Naive thymus-derived CD8-positive, alpha-beta T cell (primary cell): Measurements from ENCODE around the gene CGB5. TPM values are rescaled to one million over a fixed set of nuclear protein-coding genes. Genes with fewer than 3 reads are reported as not detected.

ENCODE experiments used
- ATAC-seq, 2 donors: fragments of 150-1000 bp; cut with Tn5 transposase in 1 of 2; sonication (Bioruptor Pico), chemical (Tn5 transposase) in 1 of 2; 1 replicate in 1 of 2; 2 replicates in 1 of 2; pipeline ENCODE4 v1.10.0; 2021; ENCODE audit warnings: mild to moderate bottlenecking in 2 of 2, moderate library complexity in 2 of 2
- POLR2A ChIA-PET: fragments of 350-600 bp; sonication (Branson Sonifier 250); formaldehyde crosslinking; loops from one replicate; lab custom pipeline; 2021; ENCODE audit warnings: antibody characterized with exemption; lab: Charles Lee
- DNase-seq, 10 donors: peaks; one replicate each; pipeline versions ENCODE4 v3.0.0 to v3.0.0-alpha.2; 2020 to 2022
- H3K27ac Mint-ChIP-seq, 10 donors: one replicate each; pipeline ENCODE4 v1.8.0; 2020 to 2022; ENCODE audit warnings: mild to moderate bottlenecking in 10 of 10, mixed read lengths in 10 of 10, moderate library complexity in 4 of 10, inconsistent platforms in 1 of 10
- H3K27me3 Mint-ChIP-seq, 5 donors: one replicate each; pipeline ENCODE4 v1.8.0; 2021 to 2022; ENCODE audit warnings: mixed read lengths in 5 of 5
- H3K36me3 Mint-ChIP-seq, 3 donors: one replicate each; pipeline ENCODE4 v1.8.0; 2020 to 2022; ENCODE audit warnings: mixed read lengths in 3 of 3, mild to moderate bottlenecking in 2 of 3, inconsistent platforms in 1 of 3
- H3K4me1 Mint-ChIP-seq, 4 donors: one replicate each; pipeline ENCODE4 v1.8.0; 2021 to 2022; ENCODE audit warnings: mixed read lengths in 4 of 4
- H3K4me3 Mint-ChIP-seq, 10 donors: one replicate each; pipeline ENCODE4 v1.8.0; 2020 to 2022; ENCODE audit warnings: mild to moderate bottlenecking in 10 of 10, mixed read lengths in 10 of 10, moderate library complexity in 6 of 10, inconsistent platforms in 1 of 10
- H3K9me3 Mint-ChIP-seq, 9 donors: one replicate each; pipeline ENCODE4 v1.8.0; 2020 to 2022; ENCODE audit warnings: mixed read lengths in 9 of 9, mild to moderate bottlenecking in 3 of 9, inconsistent platforms in 1 of 9, moderate library complexity in 1 of 9
- microRNA-seq: library from miRNA; unstranded; fragments of <30 nt; microRNA quantifications from one replicate; pipeline ENCODE4 v1.2.0, GENCODE V29; 2022; ENCODE audit warnings: borderline microRNAs expressed
- polyA plus RNA-seq, 3 donors: library from polyadenylated mRNA; unstranded; fragments of 300-500 nt; fragmentation: Illumina TruSeq; gene quantifications; one replicate each; pipeline ENCODE4 v1.2.3, GENCODE V29; 2021
- total RNA-seq, 8 experiments: library from RNA in 2 of 8; stranded (reverse) in 2 of 8; gene quantifications; one replicate each; pipeline ENCODE4 v1.2.3 and lab custom pipeline; 2021 to 2026

Gene CGB5
- total and polyA plus RNA-seq, 5 experiments from 2014 or later = not detected

DNA sequence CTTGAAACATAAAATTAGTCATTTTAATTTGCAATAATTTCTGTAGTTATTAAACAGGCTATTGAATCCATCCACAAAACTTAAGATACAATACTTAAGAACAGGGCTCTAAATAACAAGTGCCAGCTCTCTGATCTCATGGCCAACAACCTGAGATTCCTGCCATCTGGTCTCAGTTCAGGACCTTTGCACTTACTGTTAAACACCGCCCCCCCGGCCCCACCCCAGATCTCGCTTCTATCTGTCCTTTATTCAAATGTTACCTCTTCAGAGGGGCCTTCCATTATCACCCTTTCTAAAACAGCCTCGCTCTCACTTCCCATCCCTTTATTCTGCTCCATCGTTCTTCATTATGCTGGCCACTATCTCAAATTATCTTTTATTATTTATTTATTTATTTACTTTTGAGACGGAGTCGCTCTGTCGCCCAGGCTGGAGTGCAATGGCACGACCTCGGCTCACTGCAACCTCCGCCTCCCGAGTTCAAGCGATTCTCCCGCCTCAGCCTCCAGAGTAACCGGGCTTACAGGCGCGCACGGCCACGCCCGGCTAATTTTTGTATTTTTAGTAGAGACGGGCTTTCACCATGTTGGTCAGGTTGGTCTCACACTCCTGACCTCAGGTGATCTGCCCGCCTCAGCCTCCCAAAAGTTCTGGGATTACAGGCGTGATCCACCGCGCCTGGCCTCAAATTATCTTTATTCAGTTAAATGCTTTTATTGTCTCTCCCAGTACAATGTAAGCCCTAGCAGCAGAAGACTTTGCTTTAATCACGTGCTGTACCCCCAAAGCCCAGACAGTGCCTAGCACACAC lies 40.8 kb downstream of the CGB5 start:
- Mint-ChIP-seq H3K4me1 (peaks cover 19 to 43% (median 35%) of the 10 kb centered on the region in 4 donors), H3K27ac (peak overlapping the region; percentile 91 to 99 (median 96)), H3K27me3 (peaks cover 3 to 15% (median 7%) of the 10 kb centered on the region in 5 donors), H3K36me3 (peaks cover 0 to 33% (median 9%) of the 10 kb centered on the region in 3 donors), H3K4me3 (peak overlapping the region; percentile 85 to 97 (median 94)), H3K9me3 (peaks cover 0 to 2% (median 0%) of the 10 kb centered on the region in 9 donors)
- POLR2A ChIA-PET = no interaction called here
- ATAC-seq (no peak), DNase-seq (no peak)

DNA sequence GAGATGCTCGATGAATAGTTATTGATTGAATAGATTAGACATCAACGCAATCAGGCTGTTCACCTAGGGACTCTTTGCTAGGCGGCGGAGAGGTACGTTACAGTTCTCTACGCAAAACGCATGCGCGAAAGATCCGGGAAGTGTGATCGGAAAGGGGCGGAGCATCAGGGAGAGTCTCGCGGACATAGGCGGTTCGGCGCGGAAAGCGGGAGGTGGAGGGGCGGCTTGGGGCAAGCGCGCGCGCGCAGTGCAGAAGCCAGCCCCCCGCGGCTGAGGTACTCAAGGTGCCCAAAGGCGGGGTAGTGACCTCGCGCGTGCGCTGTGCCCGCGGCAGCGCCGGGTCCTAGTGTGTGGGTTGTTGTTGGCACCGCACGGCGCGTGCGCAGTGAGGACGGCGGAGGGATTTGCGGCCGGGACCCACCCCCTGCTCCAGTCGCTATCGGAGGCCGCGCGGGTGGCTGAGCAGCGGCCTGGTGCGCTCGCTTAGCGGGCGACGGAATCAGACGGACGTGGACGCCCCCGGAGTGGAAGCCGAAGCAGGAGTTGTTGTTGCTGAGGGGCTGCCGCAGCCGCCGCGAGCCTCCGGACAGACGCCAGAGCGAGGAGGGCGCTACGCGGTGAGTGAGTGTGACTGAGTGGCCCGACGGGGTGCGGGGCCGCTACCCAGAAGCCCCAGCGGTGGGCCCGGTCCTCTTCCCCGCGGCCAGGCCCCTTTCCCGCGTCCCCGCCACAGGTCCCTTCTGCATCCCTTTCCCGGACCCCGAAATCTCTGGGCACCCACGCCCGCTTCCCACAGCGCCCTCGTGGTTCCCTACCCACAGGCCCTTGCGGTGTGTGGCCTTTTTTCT lies 41.6 kb downstream of the CGB5 start, which contains the start of gene SNRNP70:
TSS of gene SNRNP70 (plus strand) at position 432 of the 848 bp plus-strand sequence. CDS start 964 bp downstream, outside the sequence.
- peaks cover 0 to 41% (median 11%) of the 10 kb centered on the region in 3 donors for H3K36me3 Mint-ChIP-seq
- H3K4me1 Mint-ChIP-seq = peaks cover 20 to 48% (median 40%) of the 10 kb centered on the region in 4 donors
- H3K27me3 Mint-ChIP-seq = peaks cover 1 to 11% (median 5%) of the 10 kb centered on the region in 5 donors
- peaks cover 0 to 2% (median 0%) of the 10 kb centered on the region in 9 donors for H3K9me3 Mint-ChIP-seq
- peak within 1 kb of the TSS; percentile 85 to 97 (median 94) for H3K4me3 Mint-ChIP-seq
- DNase-seq = peak; percentile 99 to 100 (median 99)
- ATAC-seq = peak; percentile 91 to 92
- H3K27ac Mint-ChIP-seq = peak within 1 kb of the TSS; percentile 91 to 99 (median 96)
- POLR2A ChIA-PET = interaction anchor here (1.0 kb wide), 1 partner anchor 29 kb away, joined by 5 read pairs; the partner anchor contains the start of gene LIN7B

DNA sequence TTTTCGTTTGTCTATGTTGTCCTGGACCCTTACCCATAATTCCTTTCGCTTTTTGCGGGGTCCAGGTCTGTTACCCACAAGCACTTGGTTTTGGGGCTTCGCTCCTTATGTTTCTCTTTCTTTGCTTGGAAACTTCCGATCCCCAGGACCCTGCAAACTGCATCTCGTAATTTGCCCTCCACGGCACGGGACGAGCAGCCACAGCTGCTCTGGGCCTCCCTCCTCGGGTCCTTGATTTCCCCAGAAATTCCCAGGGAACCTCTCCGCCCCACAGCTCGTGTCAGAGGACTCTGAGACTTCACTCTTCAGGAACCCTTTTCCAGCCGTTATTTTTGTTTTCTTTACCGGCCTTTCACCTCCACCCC lies 42.2 kb downstream of the CGB5 start:
- peak overlapping the region; percentile 91 to 99 (median 96) for H3K27ac Mint-ChIP-seq
- POLR2A ChIA-PET = interaction anchor here (1.0 to 1.4 kb wide), 2 partner anchors 28 to 93 kb away, joined by 3 to 5 read pairs; partner anchors contain the start of genes GYS1, LIN7B and RUVBL2
- peaks cover 0 to 9% (median 2%) of the 10 kb centered on the region in 5 donors for H3K27me3 Mint-ChIP-seq
- H3K9me3 Mint-ChIP-seq = peaks cover 0 to 2% (median 0%) of the 10 kb centered on the region in 9 donors
- H3K4me1 Mint-ChIP-seq = peaks cover 20 to 51% (median 44%) of the 10 kb centered on the region in 4 donors
- DNase-seq = no peak
- peaks cover 0 to 47% (median 12%) of the 10 kb centered on the region in 3 donors for H3K36me3 Mint-ChIP-seq
- ATAC-seq = no peak
- H3K4me3 Mint-ChIP-seq = peak overlapping the region; percentile 85 to 97 (median 94)

DNA sequence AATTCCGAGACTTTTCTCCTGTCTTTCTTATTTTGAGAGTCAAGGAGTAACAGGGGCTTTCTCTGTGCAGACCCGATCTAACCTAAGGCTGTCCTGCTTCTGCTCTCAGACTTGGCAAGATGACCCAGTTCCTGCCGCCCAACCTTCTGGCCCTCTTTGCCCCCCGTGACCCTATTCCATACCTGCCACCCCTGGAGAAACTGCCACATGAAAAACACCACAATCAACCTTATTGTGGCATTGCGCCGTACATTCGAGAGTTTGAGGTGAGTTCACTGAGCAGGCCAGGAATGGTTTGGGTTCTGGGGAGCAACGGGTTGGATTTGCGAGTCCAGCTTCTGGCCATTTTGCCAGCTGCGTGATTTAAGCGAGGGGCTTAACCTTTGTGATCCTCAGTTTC lies 42.6 kb downstream of the CGB5 start:
- Mint-ChIP-seq H3K36me3 (peaks cover 0 to 52% (median 12%) of the 10 kb centered on the region in 3 donors), H3K9me3 (peaks cover 0 to 2% (median 0%) of the 10 kb centered on the region in 9 donors), H3K4me1 (peaks cover 20 to 52% (median 44%) of the 10 kb centered on the region in 4 donors), H3K27ac (peak overlapping the region; percentile 91 to 99 (median 96)), H3K27me3 (peaks cover 0 to 8% (median 2%) of the 10 kb centered on the region in 5 donors), H3K4me3 (peak overlapping the region; percentile 85 to 97 (median 94))
- ATAC-seq (no peak), DNase-seq (no peak)
- POLR2A ChIA-PET = interaction anchor here (0.7 to 1.4 kb wide), 4 partner anchors 12 to 93 kb away, joined by 3 to 6 read pairs (median 4); partner anchors contain the start of genes GYS1, LIN7B and RUVBL2

DNA sequence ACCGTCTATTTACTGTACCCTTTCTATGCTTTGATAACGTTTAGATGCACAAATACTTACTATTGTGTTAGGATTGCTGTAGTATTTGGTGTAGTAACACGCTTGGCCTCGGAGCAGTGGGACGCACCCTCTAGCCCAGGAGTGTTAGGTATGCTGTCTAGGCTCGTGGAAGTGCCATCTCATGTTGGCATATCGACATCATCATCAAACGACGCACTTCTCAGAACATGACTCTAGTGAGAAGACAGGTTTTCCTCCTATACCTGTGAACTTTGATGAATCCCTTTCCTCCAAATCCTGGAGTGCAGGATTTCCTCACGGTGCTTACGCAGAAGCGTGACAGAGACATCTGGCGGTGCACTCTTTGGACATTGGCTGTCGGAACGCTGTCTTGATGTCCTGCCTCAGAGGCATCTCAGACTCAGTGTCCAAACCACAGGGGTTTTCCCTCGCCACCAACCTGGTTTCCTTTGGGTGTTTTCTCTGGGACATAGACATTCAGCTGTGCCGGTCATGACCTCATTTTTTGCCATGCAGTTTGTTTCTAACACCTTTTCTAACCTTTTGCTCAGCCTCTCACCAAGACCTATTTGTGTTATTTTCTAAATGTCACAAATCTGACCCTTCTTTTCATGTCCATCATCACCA lies 47.9 kb downstream of the CGB5 start:
- H3K27me3 Mint-ChIP-seq = no peaks in the 10 kb centered on the region
- DNase-seq (no peak), ATAC-seq (no peak)
- POLR2A ChIA-PET = no interaction called here
- H3K4me1 Mint-ChIP-seq = peaks cover 14 to 50% (median 35%) of the 10 kb centered on the region in 4 donors
- H3K9me3 Mint-ChIP-seq = no peaks in the 10 kb centered on the region
- peaks cover 0 to 89% (median 13%) of the 10 kb centered on the region in 3 donors for H3K36me3 Mint-ChIP-seq
- peak overlapping the region in 1 of 10 donors; percentile 8 for H3K4me3 Mint-ChIP-seq
- H3K27ac Mint-ChIP-seq = peak overlapping the region in 2 of 10 donors; percentile 7 to 20

DNA sequence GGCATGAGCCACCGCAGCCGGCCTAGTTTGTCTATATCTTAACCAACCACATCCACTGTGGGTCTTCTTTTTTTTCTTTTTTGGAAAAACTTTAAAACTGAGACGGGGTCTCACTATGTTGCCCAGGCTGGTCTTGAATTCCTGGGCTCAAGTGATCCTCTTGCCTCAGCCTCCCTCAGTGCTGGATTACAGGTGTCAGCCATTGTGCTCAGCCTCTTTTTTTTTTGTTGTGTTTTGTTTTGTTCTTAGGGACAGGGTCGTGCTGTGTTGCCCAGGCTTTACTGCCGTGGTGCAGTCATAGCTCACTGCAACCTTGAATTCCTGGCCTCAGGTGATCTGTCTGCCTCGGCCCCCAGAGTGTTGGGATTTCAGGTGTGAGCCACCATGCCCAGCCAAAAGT lies 49.0 kb downstream of the CGB5 start:
- Mint-ChIP-seq H3K27me3 (no peaks in the 10 kb centered on the region), H3K9me3 (no peaks in the 10 kb centered on the region), H3K4me1 (peaks cover 8 to 43% (median 28%) of the 10 kb centered on the region in 4 donors), H3K36me3 (peaks cover 0 to 91% (median 10%) of the 10 kb centered on the region in 3 donors), H3K27ac (no peak overlapping the region), H3K4me3 (no peak overlapping the region)
- DNase-seq (no peak), ATAC-seq (no peak)
- POLR2A ChIA-PET = no interaction called here

Small RNAs within 50 kb of the gene (microRNA-seq; reads per million reads assigned to microRNA genes)
- not detected for gene MIR6798

Other genes with a start within 250 kb of the CGB5 start
- 10 to 100 TPM; 24.3 to 27.2 TPM for gene BCAT2, start 232.8 kb upstream of the CGB5 start, total RNA-seq
- gene BCAT2, start 232.8 kb upstream of the CGB5 start, polyA plus RNA-seq = 10 to 100 TPM; 18.9 to 26.0 (median 21.9) TPM
- gene HSD17B14, start 207.4 kb upstream of the CGB5 start, total RNA-seq = 1 to 10 TPM in 1 of 2 experiments, under 1 TPM in 1; 0.62 to 1.1 TPM
- gene HSD17B14, start 207.4 kb upstream of the CGB5 start, polyA plus RNA-seq = 1 to 10 TPM in 1 of 3 donors, under 1 TPM in 1, not detected in 1; 0.83 to 1.7 TPM
- gene PLEKHA4, start 175.2 kb upstream of the CGB5 start, total RNA-seq = 1 to 10 TPM; 4.1 to 6.6 TPM
- gene PLEKHA4, start 175.2 kb upstream of the CGB5 start, polyA plus RNA-seq = 1 to 10 TPM; 7.4 to 8.5 (median 8.1) TPM
- 10 to 100 TPM; 56.9 to 59.9 TPM for gene PPP1R15A, start 171.4 kb upstream of the CGB5 start, total RNA-seq
- 10 to 100 TPM; 17.2 to 47.3 (median 43.1) TPM for gene PPP1R15A, start 171.4 kb upstream of the CGB5 start, polyA plus RNA-seq
- not detected for gene TULP2, start 145.1 kb upstream of the CGB5 start, total RNA-seq
- gene TULP2, start 145.1 kb upstream of the CGB5 start, polyA plus RNA-seq = under 1 TPM in 1 of 3 donors, not detected in 2; 0.08 TPM
- 100 to 1,000 TPM; 106 to 113 TPM for gene NUCB1, start 143.5 kb upstream of the CGB5 start, total RNA-seq
- 100 to 1,000 TPM in 1 of 3 donors, 10 to 100 TPM in 2; 48.6 to 119 (median 82.5) TPM for gene NUCB1, start 143.5 kb upstream of the CGB5 start, polyA plus RNA-seq
- 1 to 10 TPM; 1.8 to 2.3 TPM for gene DHDH, start 110.1 kb upstream of the CGB5 start, total RNA-seq
- gene DHDH, start 110.1 kb upstream of the CGB5 start, polyA plus RNA-seq = 1 to 10 TPM in 2 of 3 donors, under 1 TPM in 1; 0.67 to 2.4 (median 2.0) TPM
- 100 to 1,000 TPM; 170 to 181 TPM for gene BAX, start 89.0 kb upstream of the CGB5 start, total RNA-seq
- gene BAX, start 89.0 kb upstream of the CGB5 start, polyA plus RNA-seq = 10 to 100 TPM; 58.5 to 97.1 (median 83.1) TPM
- gene FTL, start 78.5 kb upstream of the CGB5 start, total RNA-seq = 1,000 to 10,000 TPM; 1,370 to 1,435 TPM
- 1,000 to 10,000 TPM; 4,833 to 4,899 (median 4,886) TPM for gene FTL, start 78.5 kb upstream of the CGB5 start, polyA plus RNA-seq
- 10 to 100 TPM; 45.9 to 47.9 TPM for gene GYS1, start 50.5 kb upstream of the CGB5 start, total RNA-seq
- 10 to 100 TPM; 17.9 to 31.0 (median 22.3) TPM for gene GYS1, start 50.5 kb upstream of the CGB5 start, polyA plus RNA-seq
- gene RUVBL2, start 50.0 kb upstream of the CGB5 start, total RNA-seq = 10 to 100 TPM; 30.4 to 32.0 TPM
- 10 to 100 TPM; 47.5 to 66.1 (median 62.0) TPM for gene RUVBL2, start 50.0 kb upstream of the CGB5 start, polyA plus RNA-seq
- not detected for gene LHB, start 26.8 kb upstream of the CGB5 start, total RNA-seq
- gene LHB, start 26.8 kb upstream of the CGB5 start, polyA plus RNA-seq = not detected
- not detected for gene CGB3, start 19.5 kb upstream of the CGB5 start, total RNA-seq
- gene CGB3, start 19.5 kb upstream of the CGB5 start, polyA plus RNA-seq = not detected
- not detected for gene CGB2, start 12.0 kb upstream of the CGB5 start, total RNA-seq
- gene CGB2, start 12.0 kb upstream of the CGB5 start, polyA plus RNA-seq = not detected
- not detected for gene CGB1, start 7.0 kb upstream of the CGB5 start, total RNA-seq
- gene CGB1, start 7.0 kb upstream of the CGB5 start, polyA plus RNA-seq = not detected
- gene CGB8, start 5.3 kb downstream of the CGB5 start, total RNA-seq = not detected
- not detected for gene CGB8, start 5.3 kb downstream of the CGB5 start, polyA plus RNA-seq
- not detected for gene CGB7, start 13.9 kb downstream of the CGB5 start, total RNA-seq
- gene CGB7, start 13.9 kb downstream of the CGB5 start, polyA plus RNA-seq = not detected
- gene NTF4, start 21.0 kb downstream of the CGB5 start, total RNA-seq = not detected
- not detected for gene NTF4, start 21.0 kb downstream of the CGB5 start, polyA plus RNA-seq
- gene KCNA7, start 28.9 kb downstream of the CGB5 start, total RNA-seq = not detected
- not detected for gene KCNA7, start 28.9 kb downstream of the CGB5 start, polyA plus RNA-seq
- gene SNRNP70, start 41.6 kb downstream of the CGB5 start, total RNA-seq = 100 to 1,000 TPM; 706 to 741 TPM
- gene SNRNP70, start 41.6 kb downstream of the CGB5 start, polyA plus RNA-seq = 10 to 100 TPM; 42.3 to 63.4 (median 50.2) TPM
- gene LIN7B, start 70.5 kb downstream of the CGB5 start, total RNA-seq = 10 to 100 TPM; 15.7 to 16.2 TPM
- gene LIN7B, start 70.5 kb downstream of the CGB5 start, polyA plus RNA-seq = 1 to 10 TPM; 5.5 to 9.2 (median 5.6) TPM
- gene C19orf73, start 75.3 kb downstream of the CGB5 start, total RNA-seq = 1 to 10 TPM; 1.6 TPM
- gene C19orf73, start 75.3 kb downstream of the CGB5 start, polyA plus RNA-seq = 1 to 10 TPM; 3.0 to 7.0 (median 5.7) TPM
- 1 to 10 TPM; 3.6 to 4.7 TPM for gene PPFIA3, start 75.7 kb downstream of the CGB5 start, total RNA-seq
- gene PPFIA3, start 75.7 kb downstream of the CGB5 start, polyA plus RNA-seq = under 1 TPM in 2 of 3 donors, not detected in 1; 0.20 to 0.58 TPM
- not detected for gene HRC, start 111.5 kb downstream of the CGB5 start, total RNA-seq
- not detected for gene HRC, start 111.5 kb downstream of the CGB5 start, polyA plus RNA-seq
- not detected for gene TRPM4, start 113.9 kb downstream of the CGB5 start, total RNA-seq
- not detected for gene TRPM4, start 113.9 kb downstream of the CGB5 start, polyA plus RNA-seq